Suprapubic skin (tissue), 4 donors: ENCODE measurements around the gene PYHIN1. TPM values are rescaled to one million over a fixed set of nuclear protein-coding genes. Genes with fewer than 3 reads are reported as not detected.
A peak's percentile ranks its signal among the peaks of the same experiment; 100 is the strongest.

Source experiments
- DNase-seq, 2 donors: peaks; one replicate each; pipeline ENCODE4 v3.0.0-alpha.2; 2019; ENCODE audit warnings: low spot score in 2 of 2
- H3K27ac ChIP-seq: fragments of 200-600 bp; sonication (generic); one replicate; pipeline ENCODE4 v1.5.1; 2019
- H3K27me3 ChIP-seq: fragments of 200-600 bp; sonication (generic); one replicate; pipeline ENCODE4 v1.5.1; 2019
- H3K36me3 ChIP-seq: fragments of 200-600 bp; sonication (generic); one replicate; pipeline ENCODE4 v1.5.1; 2019
- H3K4me1 ChIP-seq: fragments of 200-600 bp; sonication (generic); one replicate; pipeline ENCODE4 v1.5.1; 2019
- H3K4me3 ChIP-seq: fragments of 200-600 bp; sonication (generic); one replicate; pipeline ENCODE4 v1.5.1; 2019; ENCODE audit warnings: mild to moderate bottlenecking
- H3K9me3 ChIP-seq: fragments of 200-600 bp; sonication (generic); one replicate; pipeline ENCODE4 v1.5.1; 2019
- CTCF ChIP-seq, 2 donors: fragments of 200-600 bp in 1 of 2; fragments of 450-650 bp in 1 of 2; sonication (generic) in 1 of 2; IDR thresholded peaks; one replicate each; pipeline ENCODE4 v1.5.1; 2016 to 2019; ENCODE audit warnings: antibody characterized with exemption in 2 of 2, mild to moderate bottlenecking in 1 of 2, moderate library complexity in 1 of 2
- EP300 ChIP-seq: sonication (generic); formaldehyde crosslinking; IDR thresholded peaks from one replicate; pipeline ENCODE4 v1.6.1; 2017; ENCODE audit warnings: antibody characterized with exemption
- POLR2A ChIP-seq, 2 donors: fragments of 450-650 bp; IDR thresholded peaks; one replicate each; pipeline ENCODE4 v1.6.1; 2017; ENCODE audit warnings: antibody characterized with exemption in 2 of 2, mild to moderate bottlenecking in 2 of 2, moderate library complexity in 2 of 2
- POLR2AphosphoS5 ChIP-seq, 3 donors: sonication (generic); formaldehyde crosslinking; IDR thresholded peaks; one replicate each; pipeline ENCODE4 v1.6.1; 2017; ENCODE audit warnings: antibody characterized with exemption in 3 of 3
- WGBS: methylation state at CpG from one replicate; pipeline ENCODE4 v1.1.5; 2018; 5-methylcytosine and 5-hydroxymethylcytosine counted together
- total RNA-seq, 4 donors: library from RNA; depleted of rRNA; stranded (reverse); fragments of >200 nt; gene quantifications; one replicate each; pipeline ENCODE4 v1.1.0, GENCODE V29; 2016

PYHIN1 gene
- total RNA-seq, 4 donors from 2014 or later: 0.48 TPM; not detected in 3

GRCh38 chr1:158930504-158930903 lies 848 bp upstream of the PYHIN1 start:
- DNase-seq: no peak
- WGBS: 79% methylated on average over 5 of the region's 5 CpGs
- no peaks in the 10 kb centered on the region for H3K36me3 ChIP-seq
- H3K27me3 ChIP-seq: no peaks in the 10 kb centered on the region
- no peak for TF ChIP-seq CTCF (IDR thresholded peaks at IDR 0.05)
- no peak for TF ChIP-seq POLR2A (IDR thresholded peaks at IDR 0.05)
- TF ChIP-seq EP300: no peak
- TF ChIP-seq POLR2AphosphoS5 (IDR thresholded peaks at IDR 0.05): no peak
- no peaks in the 10 kb centered on the region for H3K4me1 ChIP-seq
- peaks cover 3% of the 10 kb centered on the region for H3K9me3 ChIP-seq
- no peak overlapping the region for H3K27ac ChIP-seq
- no peak overlapping the region for H3K4me3 ChIP-seq

GRCh38 chr1:158932171-158932570 lies 819 bp downstream of the PYHIN1 start:
- 69% methylated on average over 6 of the region's 6 CpGs for WGBS
- no peak overlapping the region for H3K27ac ChIP-seq
- no peak for TF ChIP-seq POLR2A (IDR thresholded peaks at IDR 0.05)
- TF ChIP-seq POLR2AphosphoS5 (IDR thresholded peaks at IDR 0.05): no peak
- TF ChIP-seq CTCF (IDR thresholded peaks at IDR 0.05): no peak
- H3K9me3 ChIP-seq: peaks cover 3% of the 10 kb centered on the region
- H3K4me3 ChIP-seq: peak overlapping the region; percentile 12
- no peak for DNase-seq
- H3K4me1 ChIP-seq: no peaks in the 10 kb centered on the region
- H3K36me3 ChIP-seq: no peaks in the 10 kb centered on the region
- no peaks in the 10 kb centered on the region for H3K27me3 ChIP-seq

GRCh38 chr1:158933621-158934020 lies 2.3 kb downstream of the PYHIN1 start:
- Histone ChIP-seq H3K27ac (no peak overlapping the region), H3K27me3 (no peaks in the 10 kb centered on the region), H3K9me3 (no peaks in the 10 kb centered on the region), H3K4me1 (no peaks in the 10 kb centered on the region), H3K36me3 (no peaks in the 10 kb centered on the region), H3K4me3 (no peak overlapping the region)
- 26% methylated on average over 1 of the region's 1 CpG for WGBS
- no peak for DNase-seq
- TF ChIP-seq EP300 (no peak), POLR2AphosphoS5 (IDR thresholded peaks at IDR 0.05) (no peak), CTCF (IDR thresholded peaks at IDR 0.05) (no peak), POLR2A (IDR thresholded peaks at IDR 0.05) (no peak)

- WGBS: 63% methylated on average over 2 of the region's 2 CpGs
Measured at GRCh38 chr1:158939180-158939579, 7.8 kb downstream of the PYHIN1 start.

GRCh38 chr1:158941317-158941716 lies 10.0 kb downstream of the PYHIN1 start:
- Histone ChIP-seq H3K27me3 (no peaks in the 10 kb centered on the region), H3K4me1 (no peaks in the 10 kb centered on the region), H3K9me3 (no peaks in the 10 kb centered on the region), H3K36me3 (no peaks in the 10 kb centered on the region), H3K4me3 (no peak overlapping the region), H3K27ac (no peak overlapping the region)
- 93% methylated on average over 1 of the region's 1 CpG for WGBS
- TF ChIP-seq EP300: no peak
- TF ChIP-seq CTCF (IDR thresholded peaks at IDR 0.05): no peak
- no peak for TF ChIP-seq POLR2A (IDR thresholded peaks at IDR 0.05)
- no peak for TF ChIP-seq POLR2AphosphoS5 (IDR thresholded peaks at IDR 0.05)
- DNase-seq: no peak

More at GRCh38 chr1:158939180-158939579, 7.8 kb downstream of the PYHIN1 start:
- Histone ChIP-seq H3K27ac (no peak overlapping the region), H3K36me3 (no peaks in the 10 kb centered on the region), H3K4me3 (no peak overlapping the region), H3K27me3 (no peaks in the 10 kb centered on the region), H3K9me3 (no peaks in the 10 kb centered on the region), H3K4me1 (no peaks in the 10 kb centered on the region)
- no peak for DNase-seq
- TF ChIP-seq CTCF (IDR thresholded peaks at IDR 0.05) (no peak), POLR2AphosphoS5 (IDR thresholded peaks at IDR 0.05) (no peak), POLR2A (IDR thresholded peaks at IDR 0.05) (no peak), EP300 (no peak)
